HUES64 (cell line): ENCODE results near the gene CAMKK2.
"Not testable (repeated sequence)": the region's sequence is repeated elsewhere in the genome, so short reads cannot be mapped to it uniquely, and the experiment has no call there.

ENCODE experiments used
- H3K27ac ChIP-seq: 2 replicates; pipeline ENCODE4 v1.7.0; 2013; ENCODE audit warnings: low read depth, low read length, inconsistent platforms
- H3K27me3 ChIP-seq: 2 replicates; pipeline ENCODE4 v1.6.1; 2013; ENCODE audit warnings: mild to moderate bottlenecking, low read length; ENCODE audit not compliant: insufficient read depth
- H3K36me3 ChIP-seq: 2 replicates; pipeline ENCODE4 v1.6.1; 2013; ENCODE audit warnings: mild to moderate bottlenecking, low read length; ENCODE audit not compliant: insufficient read depth
- H3K4me1 ChIP-seq: 2 replicates; pipeline ENCODE4 v1.6.1; 2013; ENCODE audit warnings: mild to moderate bottlenecking, low read length, moderate library complexity; ENCODE audit not compliant: insufficient read depth
- H3K4me3 ChIP-seq: 2 replicates; pipeline ENCODE4 v1.5.1; 2013; ENCODE audit warnings: mild to moderate bottlenecking, low read length, moderate library complexity
- H3K9ac ChIP-seq: 2 replicates; pipeline ENCODE4 v1.6.1; 2013; ENCODE audit warnings: mild to moderate bottlenecking, low read depth, low read length
- H3K9me3 ChIP-seq: 2 replicates; pipeline ENCODE4 v1.6.1; 2013; ENCODE audit warnings: low read depth, low read length; ENCODE audit not compliant: insufficient read depth
- WGBS: fragments of 150-250, 120-280 bp; methylation state at CpG from one replicate; pipeline ENCODE4 v1.1.7; 2013; ENCODE audit warnings: missing lambda C conversion rate; 5-methylcytosine and 5-hydroxymethylcytosine counted together

The CAMKK2 gene

DNA sequence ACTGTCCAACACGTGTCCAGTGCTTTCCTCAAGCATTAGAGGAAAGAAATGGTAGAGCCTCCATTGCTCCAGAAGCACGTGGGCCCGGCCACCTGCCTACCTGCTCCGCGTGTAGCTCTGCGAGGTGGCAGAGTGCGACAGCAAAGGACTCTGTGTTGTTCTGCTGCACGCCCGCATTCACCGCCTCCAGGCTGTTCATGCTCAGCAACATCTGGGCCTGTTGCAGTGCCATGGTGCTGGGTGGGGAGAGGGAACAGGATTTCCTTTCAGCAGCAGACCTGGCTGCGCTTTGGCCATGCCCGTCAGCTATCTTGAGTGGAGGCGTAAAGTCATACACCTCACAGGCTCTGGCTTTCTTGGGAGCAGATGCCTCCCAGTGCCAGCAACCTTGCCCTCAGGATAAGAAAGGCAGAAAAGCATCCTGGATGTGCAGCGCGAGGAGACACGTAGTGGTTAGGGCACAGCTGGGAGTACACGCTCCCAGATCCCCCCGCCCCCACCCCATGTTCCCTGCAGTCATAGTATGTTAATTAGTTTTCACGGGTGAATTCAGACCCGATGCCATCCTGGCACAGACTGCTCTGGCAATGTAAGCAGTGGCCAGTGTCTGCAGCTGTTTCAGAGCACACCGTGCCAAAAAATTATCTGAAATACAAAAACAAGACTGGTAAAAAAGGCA lies 30.6 kb upstream of the CAMKK2 start:
- Histone ChIP-seq H3K36me3 (peaks cover 91% of the 10 kb centered on the region), H3K27me3 (no peaks in the 10 kb centered on the region), H3K9ac (no peak overlapping the region), H3K9me3 (no peaks in the 10 kb centered on the region), H3K4me3 (no peak overlapping the region), H3K4me1 (no peaks in the 10 kb centered on the region), H3K27ac (no peak overlapping the region)
- WGBS = 95% methylated on average over 21 of the region's 21 CpGs

DNA sequence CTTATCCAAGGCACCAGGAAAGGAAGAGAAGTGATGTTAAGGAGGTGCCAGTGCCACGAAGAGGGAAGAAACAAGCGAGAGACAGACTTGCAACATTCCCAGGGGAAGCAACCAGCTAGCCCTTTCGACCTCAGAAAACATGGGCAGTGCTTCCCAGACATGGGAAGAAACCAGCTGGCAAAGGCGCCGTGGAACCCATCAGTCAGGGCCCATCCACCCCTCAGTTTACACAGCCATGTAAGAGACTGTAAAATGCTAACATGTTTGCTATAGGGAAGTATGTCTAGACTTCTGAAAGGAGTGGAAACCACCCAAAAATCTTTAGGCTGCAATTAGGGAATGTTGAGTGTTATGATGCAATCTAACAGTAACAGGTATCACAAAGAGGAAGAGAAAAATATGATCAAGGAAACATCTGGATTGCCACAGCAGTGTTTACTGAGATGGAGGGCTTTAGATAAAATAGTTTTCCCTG lies 29.4 kb upstream of the CAMKK2 start:
- H3K9ac ChIP-seq = no peak overlapping the region
- no peak overlapping the region for H3K27ac ChIP-seq
- H3K4me1 ChIP-seq = no peaks in the 10 kb centered on the region
- H3K27me3 ChIP-seq = no peaks in the 10 kb centered on the region
- WGBS = 94% methylated on average over 5 of the region's 5 CpGs
- no peaks in the 10 kb centered on the region for H3K9me3 ChIP-seq
- H3K4me3 ChIP-seq = no peak overlapping the region
- peaks cover 85% of the 10 kb centered on the region for H3K36me3 ChIP-seq

DNA sequence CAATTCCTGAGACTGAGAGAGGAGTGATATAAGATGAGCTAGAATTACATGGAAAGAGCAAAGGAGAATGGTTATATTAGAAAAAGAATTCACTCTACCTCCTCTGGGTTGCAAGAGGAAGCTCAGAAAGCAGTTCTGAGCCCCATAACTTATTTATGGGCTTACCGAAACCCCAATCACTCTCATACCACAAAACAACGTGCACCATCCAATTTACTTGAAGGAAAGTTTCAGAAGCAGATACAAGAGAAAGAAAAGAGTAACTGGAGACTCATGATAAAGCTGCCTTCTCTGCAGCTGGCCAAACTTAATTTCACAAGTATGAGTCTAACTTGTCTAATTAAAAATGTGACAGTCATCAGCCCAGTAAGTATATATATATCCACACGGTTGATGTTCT lies 27.4 kb upstream of the CAMKK2 start:
- no peaks in the 10 kb centered on the region for H3K9me3 ChIP-seq
- H3K9ac ChIP-seq = no peak overlapping the region
- H3K4me1 ChIP-seq = no peaks in the 10 kb centered on the region
- 92% methylated on average over 2 of the region's 3 CpGs for WGBS
- no peaks in the 10 kb centered on the region for H3K27me3 ChIP-seq
- no peak overlapping the region for H3K4me3 ChIP-seq
- peaks cover 83% of the 10 kb centered on the region for H3K36me3 ChIP-seq
- no peak overlapping the region for H3K27ac ChIP-seq

DNA sequence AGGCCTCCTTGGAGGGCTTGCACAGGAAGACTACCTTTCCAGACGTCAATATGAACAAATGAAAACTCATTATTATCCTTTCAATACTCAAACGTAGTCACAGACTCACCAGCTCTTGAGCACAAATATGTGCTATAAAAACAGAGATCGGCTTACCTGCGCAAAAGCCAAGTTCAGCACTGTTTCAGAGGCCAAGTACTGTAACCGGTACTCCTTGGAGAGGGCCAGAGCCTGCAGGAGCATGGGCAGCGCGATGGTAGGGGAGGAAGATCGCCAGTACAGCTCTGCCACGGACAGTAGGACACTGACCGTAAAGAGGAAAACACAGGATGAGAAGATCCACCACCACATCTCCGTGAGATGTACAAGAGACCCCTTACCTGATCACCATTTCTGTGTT lies 21.6 kb upstream of the CAMKK2 start:
- H3K4me1 ChIP-seq = no peaks in the 10 kb centered on the region
- peaks cover 61% of the 10 kb centered on the region for H3K36me3 ChIP-seq
- H3K27me3 ChIP-seq = no peaks in the 10 kb centered on the region
- 96% methylated on average over 11 of the region's 11 CpGs for WGBS
- H3K9me3 ChIP-seq = no peaks in the 10 kb centered on the region
- no peak overlapping the region for H3K27ac ChIP-seq
- H3K4me3 ChIP-seq = no peak overlapping the region
- no peak overlapping the region for H3K9ac ChIP-seq

DNA sequence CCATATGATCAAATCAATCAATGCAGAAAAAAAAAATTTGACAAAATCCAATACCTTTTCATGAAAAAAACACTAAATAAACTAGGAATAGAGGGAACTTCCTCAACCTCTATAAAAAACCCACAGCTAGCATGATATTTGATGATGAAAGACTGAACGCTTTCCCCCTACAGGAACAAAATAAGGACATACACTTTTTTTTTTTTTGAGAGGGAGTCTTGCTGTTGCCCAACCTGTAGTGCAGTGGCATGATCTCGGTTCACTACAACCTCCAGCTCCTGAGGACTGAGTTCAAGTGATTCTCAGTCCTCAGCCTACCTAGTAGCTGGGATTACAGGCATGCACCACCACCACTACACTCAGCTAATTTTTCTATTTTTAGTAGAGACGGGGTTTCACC lies 17.9 kb upstream of the CAMKK2 start:
- peaks cover 62% of the 10 kb centered on the region for H3K36me3 ChIP-seq
- no peak overlapping the region for H3K9ac ChIP-seq
- no peaks in the 10 kb centered on the region for H3K9me3 ChIP-seq
- H3K27ac ChIP-seq = no peak overlapping the region
- no peaks in the 10 kb centered on the region for H3K4me1 ChIP-seq
- WGBS = 98% methylated on average over 3 of the region's 3 CpGs
- H3K4me3 ChIP-seq = no peak overlapping the region
- H3K27me3 ChIP-seq = no peaks in the 10 kb centered on the region

DNA sequence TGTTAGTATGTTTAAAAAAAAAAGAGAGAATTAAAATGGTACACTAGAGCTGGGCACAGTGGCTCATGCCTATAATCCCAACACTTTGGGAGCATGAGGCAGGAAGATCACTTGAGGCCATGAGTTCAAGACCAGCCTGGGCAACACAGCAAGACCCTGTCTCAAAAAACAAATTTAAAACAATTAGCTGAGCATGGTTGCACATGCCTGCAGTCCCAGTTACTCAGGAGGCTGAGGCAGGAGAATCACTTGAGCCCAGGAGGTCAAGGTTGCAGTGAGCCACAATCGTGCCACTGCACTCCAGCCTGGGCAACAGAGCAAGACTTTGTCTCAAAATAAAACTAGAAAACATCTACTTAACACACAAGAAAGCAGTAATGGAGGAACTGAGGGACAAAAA lies 13.7 kb upstream of the CAMKK2 start:
- H3K4me3 ChIP-seq = not testable (repeated sequence)

DNA sequence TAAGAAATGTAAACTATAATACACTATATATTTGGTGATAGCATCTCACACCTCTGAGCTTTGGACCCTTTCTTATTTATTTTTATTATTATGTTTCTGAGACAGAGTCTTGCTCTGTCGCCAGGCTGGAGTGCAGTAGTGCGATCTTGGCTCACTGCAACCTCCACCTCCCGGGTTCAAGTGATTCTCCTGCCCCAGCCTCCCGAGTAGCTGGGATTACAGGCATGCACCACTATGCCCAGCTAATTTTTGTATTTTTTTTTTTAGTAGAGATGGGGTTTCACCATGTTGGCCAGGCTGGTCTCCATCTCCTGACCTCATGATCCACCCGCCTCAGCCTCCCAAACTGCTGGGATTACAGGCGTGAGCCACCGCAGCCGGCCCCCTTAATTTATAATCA lies 10.9 kb upstream of the CAMKK2 start:
- peaks cover 38% of the 10 kb centered on the region for H3K36me3 ChIP-seq
- H3K27ac ChIP-seq, H3K27me3 ChIP-seq, H3K4me3 ChIP-seq, H3K4me1 ChIP-seq, H3K9ac ChIP-seq, H3K9me3 ChIP-seq: not testable (repeated sequence)
- WGBS = 92% methylated on average over 8 of the region's 8 CpGs

More for the DNA sequence above, 13.7 kb upstream of the CAMKK2 start:
- not testable (repeated sequence) for H3K9ac ChIP-seq, H3K9me3 ChIP-seq, H3K27ac ChIP-seq, H3K27me3 ChIP-seq, H3K4me1 ChIP-seq
- H3K36me3 ChIP-seq = peaks cover 40% of the 10 kb centered on the region
- WGBS = 89% methylated on average over 1 of the region's 1 CpG

DNA sequence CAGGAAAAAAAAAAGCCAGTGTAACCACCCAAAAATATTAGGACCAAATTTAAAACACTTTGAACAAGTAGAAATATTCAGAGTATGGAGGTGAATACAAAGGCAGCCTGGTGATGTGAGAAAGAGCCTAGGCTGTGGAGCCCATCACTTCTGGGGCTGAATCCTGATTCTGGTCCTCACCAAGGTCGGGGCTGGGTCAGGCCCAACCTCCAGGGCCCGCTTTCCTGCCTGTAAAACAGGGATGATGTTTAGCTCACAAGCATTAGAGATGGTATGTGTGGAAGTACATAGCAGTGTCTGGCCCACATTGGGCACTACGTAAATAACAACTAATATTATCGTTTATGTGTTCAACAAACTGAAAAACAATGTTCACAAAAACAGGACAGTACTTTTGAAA lies 7.8 kb upstream of the CAMKK2 start:
- H3K4me3 ChIP-seq = no peak overlapping the region
- no peaks in the 10 kb centered on the region for H3K27me3 ChIP-seq
- H3K9me3 ChIP-seq = no peaks in the 10 kb centered on the region
- H3K9ac ChIP-seq = no peak overlapping the region
- no peak overlapping the region for H3K27ac ChIP-seq
- H3K4me1 ChIP-seq = no peaks in the 10 kb centered on the region
- peaks cover 12% of the 10 kb centered on the region for H3K36me3 ChIP-seq
- 90% methylated on average over 4 of the region's 4 CpGs for WGBS

DNA sequence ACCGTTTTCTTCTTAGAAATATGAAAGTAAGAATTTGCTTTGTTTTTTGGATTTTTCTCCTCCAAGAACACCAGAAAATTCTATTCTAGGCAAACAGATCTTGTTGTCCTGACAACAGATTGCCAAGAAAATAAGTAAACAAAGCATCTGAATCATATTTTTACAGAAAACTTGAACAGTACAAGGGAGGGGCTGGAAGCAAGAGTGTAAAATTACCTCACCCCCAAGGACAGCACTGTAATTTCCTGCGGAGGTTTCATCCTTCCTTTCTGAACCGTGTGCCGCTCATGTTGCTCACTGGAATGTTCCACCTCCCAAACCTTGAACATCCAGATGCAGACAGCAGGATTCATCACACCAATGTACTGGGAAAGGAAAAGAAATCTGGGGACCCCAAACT lies 5.4 kb upstream of the CAMKK2 start:
- no peak overlapping the region for H3K9ac ChIP-seq
- H3K9me3 ChIP-seq = no peaks in the 10 kb centered on the region
- no peaks in the 10 kb centered on the region for H3K4me1 ChIP-seq
- H3K4me3 ChIP-seq = no peak overlapping the region
- H3K27me3 ChIP-seq = no peaks in the 10 kb centered on the region
- H3K27ac ChIP-seq = no peak overlapping the region
- WGBS = 98% methylated on average over 3 of the region's 4 CpGs
- H3K36me3 ChIP-seq = no peaks in the 10 kb centered on the region

DNA sequence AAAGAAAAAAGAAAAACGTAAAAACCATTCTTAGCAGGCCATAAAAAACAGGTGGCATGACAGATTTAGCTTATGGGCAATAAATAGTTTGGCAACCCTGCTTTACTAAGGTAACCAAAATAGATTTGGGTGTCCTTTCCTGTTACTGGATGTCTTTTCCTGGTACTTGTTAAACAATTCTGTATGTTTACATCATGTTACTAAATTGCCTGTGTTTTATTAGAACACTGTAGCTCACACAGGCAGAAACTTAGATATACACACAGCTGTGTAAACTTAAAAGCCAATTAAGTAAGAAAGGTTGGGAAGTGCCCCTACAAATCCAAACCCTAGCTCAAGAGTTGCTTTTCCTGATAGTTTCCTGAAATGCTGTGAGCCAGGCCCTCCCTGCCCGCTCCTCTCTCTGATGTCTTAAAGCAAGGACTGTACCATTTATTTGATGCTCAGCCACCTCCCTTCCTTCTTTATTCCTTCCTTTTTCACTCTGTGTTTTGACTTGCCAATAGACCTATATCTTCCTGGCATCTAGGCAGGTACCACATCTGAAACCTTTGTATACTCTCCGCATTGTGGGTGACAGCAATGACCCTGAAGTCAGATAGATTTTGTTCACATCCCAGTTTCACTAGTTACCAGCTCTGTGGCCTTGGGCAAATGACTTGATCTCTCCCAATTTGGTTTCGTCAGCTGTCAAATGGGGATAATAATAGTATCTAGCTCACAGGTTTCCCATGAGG lies 3.7 kb upstream of the CAMKK2 start:
- peaks cover under 1% of the 10 kb centered on the region; the same call in 1 of the 2 replicates for H3K4me1 ChIP-seq
- no peak overlapping the region for H3K4me3 ChIP-seq
- no peaks in the 10 kb centered on the region for H3K27me3 ChIP-seq
- H3K27ac ChIP-seq = no peak overlapping the region
- WGBS = 83% methylated on average over 4 of the region's 4 CpGs
- H3K9ac ChIP-seq = no peak overlapping the region
- H3K36me3 ChIP-seq = no peaks in the 10 kb centered on the region
- H3K9me3 ChIP-seq = no peaks in the 10 kb centered on the region

DNA sequence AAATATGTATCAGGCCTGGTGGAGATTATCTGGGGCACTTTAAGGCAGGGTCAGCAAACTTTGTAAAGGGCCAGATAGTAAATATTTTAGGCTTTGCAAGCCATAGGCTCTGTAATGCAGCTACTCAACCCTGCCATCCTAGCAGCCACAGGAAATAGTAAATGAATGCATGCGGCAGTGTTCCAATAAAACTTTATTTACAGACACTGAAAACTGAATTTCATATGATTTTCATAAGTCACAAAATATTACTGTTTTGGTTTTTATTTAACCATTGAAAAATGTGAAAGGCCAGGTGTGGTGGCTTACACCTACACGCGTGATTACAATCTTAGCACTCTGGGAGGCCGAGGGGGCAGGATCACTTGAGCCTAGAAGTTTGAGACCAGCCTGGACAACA lies 3.2 kb upstream of the CAMKK2 start:
- Histone ChIP-seq H3K36me3 (no peaks in the 10 kb centered on the region), H3K4me3 (no peak overlapping the region), H3K4me1 (peaks cover 4% of the 10 kb centered on the region; the same call in 1 of the 2 replicates), H3K27ac (no peak overlapping the region), H3K9ac (no peak overlapping the region), H3K27me3 (no peaks in the 10 kb centered on the region), H3K9me3 (no peaks in the 10 kb centered on the region)
- 98% methylated on average over 4 of the region's 4 CpGs for WGBS
